Osteocyte (in vitro differentiated cells): ENCODE data around the gene TGFBR3. TPM values are rescaled to one million over a fixed set of nuclear protein-coding genes. Genes with fewer than 3 reads are reported as not detected.

Experiments used
- DNase-seq: peaks from one replicate; pipeline ENCODE4 v3.0.0; 2021; ENCODE audit warnings: mixed read lengths; ENCODE audit not compliant: unreplicated experiment; ENCODE audit errors: extremely low spot score
- H3K27ac Mint-ChIP-seq: one replicate; pipeline ENCODE4 v1.8.0; 2021; ENCODE audit warnings: mild to moderate bottlenecking, mixed read lengths; ENCODE audit not compliant: unreplicated experiment
- H3K27me3 Mint-ChIP-seq: one replicate; pipeline ENCODE4 v1.8.0; 2021; ENCODE audit warnings: mixed read lengths; ENCODE audit not compliant: unreplicated experiment
- H3K36me3 Mint-ChIP-seq: one replicate; pipeline ENCODE4 v1.8.0; 2021; ENCODE audit warnings: mixed read lengths; ENCODE audit not compliant: unreplicated experiment
- H3K4me1 Mint-ChIP-seq: one replicate; pipeline ENCODE4 v1.8.0; 2021; ENCODE audit warnings: mixed read lengths; ENCODE audit not compliant: unreplicated experiment
- H3K4me3 Mint-ChIP-seq: one replicate; pipeline ENCODE4 v1.8.0; 2021; ENCODE audit warnings: mild to moderate bottlenecking, moderate library complexity, mixed read lengths; ENCODE audit not compliant: unreplicated experiment
- H3K9me3 Mint-ChIP-seq: one replicate; pipeline ENCODE4 v1.8.0; 2021; ENCODE audit warnings: mixed read lengths; ENCODE audit not compliant: unreplicated experiment
- total RNA-seq: library from RNA; stranded (reverse); gene quantifications from 2 replicates; pipeline ENCODE4 v1.2.1, GENCODE V29; 2021
- TF ChIP-seq, protein P1 (sequence below): fragments of 200-600 bp; sonication (generic); IDR thresholded peaks from 2 replicates; pipeline ENCODE4 v1.5.0; 2021; ENCODE audit warnings: antibody characterized with exemption, mild to moderate bottlenecking, moderate library complexity

Gene TGFBR3
- total RNA-seq, 1 donor from 2014 or later: 14.1 TPM

DNA sequence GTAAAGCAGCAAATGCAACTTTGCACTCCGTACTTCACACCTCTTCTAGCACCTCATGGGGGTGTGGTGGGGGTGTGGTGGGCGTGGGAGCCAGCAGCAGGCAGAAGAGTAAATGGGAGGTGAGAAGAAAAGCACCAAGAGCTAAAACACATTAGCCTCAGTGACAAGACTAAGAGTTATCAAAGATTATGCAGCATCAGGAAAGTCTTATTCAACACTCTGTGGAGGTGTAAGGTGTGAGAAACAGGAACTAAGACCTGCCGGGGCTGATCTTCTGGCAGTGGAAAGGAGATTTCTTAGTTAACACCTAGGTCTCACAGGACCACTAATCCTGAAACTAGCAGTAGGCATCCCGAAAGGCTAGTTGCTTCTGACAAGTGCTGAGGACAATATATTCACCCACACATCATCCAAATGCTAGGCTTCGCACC is 9.9 kb downstream of the TGFBR3 start:
- Mint-ChIP-seq H3K27ac (peak overlapping the region; percentile 48), H3K27me3 (no peaks in the 10 kb centered on the region), H3K4me1 (peaks cover 47% of the 10 kb centered on the region), H3K4me3 (peak overlapping the region; percentile 3), H3K9me3 (no peaks in the 10 kb centered on the region), H3K36me3 (no peaks in the 10 kb centered on the region)
- no peak for DNase-seq
- TF ChIP-seq, protein P1, sequence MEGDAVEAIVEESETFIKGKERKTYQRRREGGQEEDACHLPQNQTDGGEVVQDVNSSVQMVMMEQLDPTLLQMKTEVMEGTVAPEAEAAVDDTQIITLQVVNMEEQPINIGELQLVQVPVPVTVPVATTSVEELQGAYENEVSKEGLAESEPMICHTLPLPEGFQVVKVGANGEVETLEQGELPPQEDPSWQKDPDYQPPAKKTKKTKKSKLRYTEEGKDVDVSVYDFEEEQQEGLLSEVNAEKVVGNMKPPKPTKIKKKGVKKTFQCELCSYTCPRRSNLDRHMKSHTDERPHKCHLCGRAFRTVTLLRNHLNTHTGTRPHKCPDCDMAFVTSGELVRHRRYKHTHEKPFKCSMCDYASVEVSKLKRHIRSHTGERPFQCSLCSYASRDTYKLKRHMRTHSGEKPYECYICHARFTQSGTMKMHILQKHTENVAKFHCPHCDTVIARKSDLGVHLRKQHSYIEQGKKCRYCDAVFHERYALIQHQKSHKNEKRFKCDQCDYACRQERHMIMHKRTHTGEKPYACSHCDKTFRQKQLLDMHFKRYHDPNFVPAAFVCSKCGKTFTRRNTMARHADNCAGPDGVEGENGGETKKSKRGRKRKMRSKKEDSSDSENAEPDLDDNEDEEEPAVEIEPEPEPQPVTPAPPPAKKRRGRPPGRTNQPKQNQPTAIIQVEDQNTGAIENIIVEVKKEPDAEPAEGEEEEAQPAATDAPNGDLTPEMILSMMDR: no peak

DNA sequence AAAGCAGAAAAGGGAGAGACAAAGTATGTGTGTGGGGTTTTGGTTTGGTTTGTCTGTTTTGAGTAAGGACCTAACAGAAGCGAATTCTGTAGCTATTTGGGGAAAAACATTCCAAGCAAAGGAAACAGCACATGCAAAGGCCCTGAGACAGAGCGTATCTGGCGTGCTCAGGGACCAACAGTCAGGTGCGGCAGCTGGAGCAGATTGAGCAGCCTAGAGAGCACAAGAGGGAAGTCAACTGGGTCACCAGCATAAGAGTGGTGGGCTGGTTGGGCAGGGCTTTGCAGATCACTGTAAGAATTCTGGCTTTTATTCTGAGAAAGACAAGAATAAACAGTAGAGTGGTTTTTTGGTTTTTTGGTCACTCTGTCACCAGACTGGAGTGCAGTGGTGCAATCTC is 11.8 kb downstream of the TGFBR3 start:
- Mint-ChIP-seq H3K27me3 (no peaks in the 10 kb centered on the region), H3K9me3 (no peaks in the 10 kb centered on the region), H3K36me3 (no peaks in the 10 kb centered on the region), H3K27ac (no peak overlapping the region), H3K4me3 (no peak overlapping the region), H3K4me1 (peaks cover 44% of the 10 kb centered on the region)
- TF ChIP-seq, protein P1: no peak
- no peak for DNase-seq

DNA sequence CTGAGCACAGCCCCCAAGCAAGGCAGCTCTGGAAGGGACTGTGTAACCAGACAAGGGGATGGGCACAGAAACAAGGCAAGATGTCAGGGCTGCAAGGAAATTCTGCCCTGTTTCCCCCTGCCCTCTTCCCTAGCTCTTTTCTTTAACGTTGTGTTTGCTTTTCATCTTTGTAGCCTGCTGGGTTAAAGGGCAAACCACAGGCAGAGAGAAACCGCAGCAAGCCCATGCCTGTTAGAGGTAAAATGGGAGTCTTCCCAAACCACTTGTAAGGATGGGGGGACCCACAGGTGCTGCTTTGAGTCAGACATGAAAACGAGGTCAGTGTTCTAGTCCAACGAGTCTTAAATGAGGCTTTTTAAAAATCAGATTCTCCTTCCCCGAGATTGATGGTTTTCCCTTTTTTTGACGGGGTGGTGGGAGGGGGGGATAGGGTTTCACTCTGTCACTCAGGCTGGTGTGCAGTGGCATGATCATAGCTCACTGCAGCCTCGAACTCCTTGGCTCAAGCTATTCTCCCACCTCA is 13.3 kb downstream of the TGFBR3 start:
- Mint-ChIP-seq H3K4me3 (no peak overlapping the region), H3K9me3 (no peaks in the 10 kb centered on the region), H3K27me3 (no peaks in the 10 kb centered on the region), H3K4me1 (peaks cover 34% of the 10 kb centered on the region), H3K27ac (no peak overlapping the region), H3K36me3 (no peaks in the 10 kb centered on the region)
- DNase-seq: no peak
- TF ChIP-seq, protein P1: no peak

DNA sequence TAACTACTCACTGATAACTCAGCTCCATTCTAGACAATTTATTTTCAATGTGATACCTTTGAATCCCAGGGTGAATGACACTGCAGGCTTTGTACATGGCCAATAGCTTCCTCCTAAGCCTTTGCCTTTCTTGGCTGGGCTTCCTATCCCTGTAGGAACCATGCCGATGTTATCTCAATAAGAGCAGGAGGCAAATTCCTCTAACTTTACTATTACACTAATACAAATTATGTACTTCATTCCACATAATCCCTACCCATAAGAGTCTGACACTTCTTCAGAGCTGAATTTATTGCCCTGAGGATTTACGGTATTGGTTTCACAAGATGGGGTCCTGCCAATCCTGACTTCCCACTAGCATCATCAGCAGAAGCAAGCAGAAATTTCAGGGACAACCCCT is 14.0 kb downstream of the TGFBR3 start:
- no peak for DNase-seq
- Mint-ChIP-seq H3K27ac (no peak overlapping the region), H3K9me3 (no peaks in the 10 kb centered on the region), H3K4me3 (no peak overlapping the region), H3K36me3 (no peaks in the 10 kb centered on the region), H3K4me1 (peaks cover 28% of the 10 kb centered on the region), H3K27me3 (no peaks in the 10 kb centered on the region)
- TF ChIP-seq, protein P1: no peak

DNA sequence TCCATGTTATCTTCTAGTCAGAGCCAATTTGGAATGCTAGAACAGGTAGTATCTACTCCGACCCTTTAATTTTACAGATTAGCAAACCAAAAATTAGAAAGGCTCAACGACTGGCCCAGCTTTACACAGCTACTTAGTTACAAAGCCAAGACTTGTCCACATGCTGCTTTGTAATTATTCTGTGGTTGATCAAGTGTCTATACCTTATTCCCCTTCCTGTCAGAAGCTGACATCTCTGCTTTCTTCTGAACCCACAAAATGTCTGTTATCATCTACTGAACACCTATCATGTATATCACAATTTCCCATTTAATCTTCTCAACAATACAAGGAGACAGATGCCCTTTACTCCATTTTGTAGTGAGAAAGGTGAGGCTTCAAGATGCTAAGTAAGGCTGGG is 15.6 kb downstream of the TGFBR3 start:
- no peaks in the 10 kb centered on the region for H3K9me3 Mint-ChIP-seq
- TF ChIP-seq, protein P1: no peak
- no peak overlapping the region for H3K27ac Mint-ChIP-seq
- no peaks in the 10 kb centered on the region for H3K27me3 Mint-ChIP-seq
- H3K4me1 Mint-ChIP-seq: peaks cover 14% of the 10 kb centered on the region
- H3K4me3 Mint-ChIP-seq: no peak overlapping the region
- H3K36me3 Mint-ChIP-seq: no peaks in the 10 kb centered on the region
- no peak for DNase-seq
